ENCODE data around the gene SMG5.

Gene SMG5

DNA sequence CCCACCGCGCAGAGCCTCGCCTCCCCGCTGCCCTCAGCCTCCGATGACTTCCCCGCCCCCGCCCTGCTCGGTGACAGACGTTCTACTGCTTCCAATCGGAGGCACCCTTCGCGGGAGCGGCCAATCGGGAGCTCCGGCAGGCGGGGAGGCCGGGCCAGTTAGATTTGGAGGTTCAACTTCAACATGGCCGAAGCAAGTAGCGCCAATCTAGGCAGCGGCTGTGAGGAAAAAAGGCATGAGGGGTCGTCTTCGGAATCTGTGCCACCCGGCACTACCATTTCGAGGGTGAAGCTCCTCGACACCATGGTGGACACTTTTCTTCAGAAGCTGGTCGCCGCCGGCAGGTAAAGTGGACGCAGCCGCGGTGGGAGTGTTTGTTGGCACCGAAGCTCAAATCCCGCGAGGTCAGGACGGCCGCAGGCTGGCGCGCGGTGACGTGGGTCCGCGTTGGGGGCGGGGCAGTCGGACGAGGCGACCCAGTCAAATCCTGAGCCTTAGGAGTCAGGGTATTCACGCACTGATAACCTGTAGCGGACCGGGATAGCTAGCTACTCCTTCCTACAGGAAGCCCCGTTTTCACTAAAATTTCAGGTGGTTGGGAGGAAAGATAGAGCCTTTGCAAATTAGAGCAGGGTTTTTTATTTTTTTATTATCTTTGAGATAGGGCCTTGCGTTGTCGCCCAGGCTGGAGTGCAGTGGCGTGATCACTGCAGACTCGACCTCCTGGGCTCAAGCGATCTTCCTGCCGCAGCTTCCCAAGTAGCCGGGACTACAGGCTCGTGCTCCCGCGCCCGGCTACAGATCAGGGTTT lies 69.6 kb downstream of the SMG5 start, which contains the start of gene PMF1:
Gene PMF1 (plus strand): TSS at position 175 of the 811 bp plus-strand sequence. CDS start 9 bp downstream, at position 184.
- DNase-seq (ENCODE audit: low spot score): peak; percentile 96
- Histone ChIP-seq H3K36me3 (replicated peaks in 1 of 2; ENCODE audit: control insufficient read depth in 2 of 2, insufficient read depth in 2 of 2, low read length in 2 of 2) (peaks cover 6 to 61% of the 10 kb centered on the region in 2 donors), H3K79me1 (ENCODE audit: low read depth, low read length) (no peaks in the 10 kb centered on the region), H2AK5ac (ENCODE audit: low read depth, low read length) (no peak within 1 kb of the TSS), H2AFZ (ENCODE audit: low read length) (peak within 1 kb of the TSS; percentile 95), H2BK12ac (ENCODE audit: low read length) (no peak within 1 kb of the TSS), H3K23ac (ENCODE audit: low read depth, low read length, poor library complexity) (peak within 1 kb of the TSS; percentile 87), H3K18ac (ENCODE audit: low read length) (peak within 1 kb of the TSS; percentile 99), H2BK5ac (ENCODE audit: low read length) (peak within 1 kb of the TSS; percentile 93), H3K4me2 (ENCODE audit: insufficient read depth, low read length, poor library complexity, severe bottlenecking) (peak within 1 kb of the TSS; percentile 71), H3K4me3 (ENCODE audit: low read length in 2 of 2) (peak within 1 kb of the TSS; percentile 88 to 95), H4K8ac (ENCODE audit: low read depth, low read length) (peak within 1 kb of the TSS; percentile 99), H3K4ac (ENCODE audit: low read length) (peak within 1 kb of the TSS; percentile 45), H3K27ac (replicated peaks; ENCODE audit: low read length) (peak within 1 kb of the TSS; percentile 96), H4K91ac (ENCODE audit: low read depth, low read length, poor library complexity) (peak within 1 kb of the TSS; percentile 62), H3K27me3 (ENCODE audit: control insufficient read depth in 3 of 3, insufficient read depth in 3 of 3, low read depth in 1 of 3, low read length in 3 of 3) (no peaks in the 10 kb centered on the region), H2BK120ac (ENCODE audit: low read depth, low read length) (no peak within 1 kb of the TSS), H3K14ac (ENCODE audit: low read length) (peak within 1 kb of the TSS; percentile 97), H3K4me1 (ENCODE audit: control insufficient read depth in 2 of 2, insufficient read depth in 1 of 2, low read depth in 1 of 2, low read length in 2 of 2) (no peaks in the 10 kb centered on the region), H3K9me3 (replicated peaks in 1 of 2; ENCODE audit: control insufficient read depth in 2 of 2, insufficient read depth in 1 of 2, low read depth in 1 of 2, low read length in 2 of 2) (no peaks in the 10 kb centered on the region), H2BK15ac (ENCODE audit: low read length) (peak within 1 kb of the TSS; percentile 68), H3K9ac (ENCODE audit: low read depth, low read length, poor library complexity) (peak within 1 kb of the TSS; percentile 89)
- WGBS, 2 donors (ENCODE audit: extremely low coverage in 2 of 2, insufficient read length in 2 of 2, insufficient replicate concordance in 1 of 2): no CpG with 5 or more reads among the region's 61 CpGs

DNA sequence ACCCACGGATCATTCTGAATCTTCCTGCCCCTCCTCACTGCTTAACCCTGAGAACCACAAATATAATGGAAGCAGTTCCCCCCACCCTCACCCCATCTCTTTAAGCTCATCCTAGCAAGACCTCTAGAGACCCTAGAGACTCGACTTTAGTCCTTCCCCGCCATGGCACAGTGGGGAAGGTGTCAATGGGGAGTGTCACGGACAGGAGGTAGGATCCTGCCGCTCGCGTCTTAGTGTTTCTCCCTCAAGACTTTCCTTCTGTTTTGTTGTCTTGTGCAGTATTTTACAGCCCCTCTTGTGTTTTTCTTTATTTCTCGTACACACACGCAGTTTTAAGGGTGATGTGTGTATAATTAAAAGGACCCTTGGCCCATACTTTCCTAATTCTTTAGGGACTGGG lies 70.5 kb downstream of the SMG5 start:
- no peak overlapping the region for H3K27ac ChIP-seq (replicated peaks; ENCODE audit: low read length)
- no peak overlapping the region for H3K23ac ChIP-seq (ENCODE audit: low read depth, low read length, poor library complexity)
- H3K36me3 ChIP-seq (replicated peaks in 1 of 2; ENCODE audit: control insufficient read depth in 2 of 2, insufficient read depth in 2 of 2, low read length in 2 of 2): peaks cover 7 to 60% of the 10 kb centered on the region in 2 donors
- H3K9me3 ChIP-seq (replicated peaks in 1 of 2; ENCODE audit: control insufficient read depth in 2 of 2, insufficient read depth in 1 of 2, low read depth in 1 of 2, low read length in 2 of 2): no peaks in the 10 kb centered on the region
- H2BK5ac ChIP-seq (ENCODE audit: low read length): no peak overlapping the region
- H2BK12ac ChIP-seq (ENCODE audit: low read length): no peak overlapping the region
- no peaks in the 10 kb centered on the region for H3K27me3 ChIP-seq (ENCODE audit: control insufficient read depth in 3 of 3, insufficient read depth in 3 of 3, low read depth in 1 of 3, low read length in 3 of 3)
- H2BK120ac ChIP-seq (ENCODE audit: low read depth, low read length): no peak overlapping the region
- H4K91ac ChIP-seq (ENCODE audit: low read depth, low read length, poor library complexity): no peak overlapping the region
- peak overlapping the region in 1 of 2 donors; percentile 88 for H3K4me3 ChIP-seq (ENCODE audit: low read length in 2 of 2)
- no peak overlapping the region for H3K18ac ChIP-seq (ENCODE audit: low read length)
- H2BK15ac ChIP-seq (ENCODE audit: low read length): no peak overlapping the region
- H4K8ac ChIP-seq (ENCODE audit: low read depth, low read length): no peak overlapping the region
- no peak for DNase-seq (ENCODE audit: low spot score)
- H3K9ac ChIP-seq (ENCODE audit: low read depth, low read length, poor library complexity): no peak overlapping the region
- no CpG with 5 or more reads among the region's 9 CpGs for WGBS, 2 donors (ENCODE audit: extremely low coverage in 2 of 2, insufficient read length in 2 of 2, insufficient replicate concordance in 1 of 2)
- H3K4ac ChIP-seq (ENCODE audit: low read length): no peak overlapping the region
- no peak overlapping the region for H3K14ac ChIP-seq (ENCODE audit: low read length)
- H2AFZ ChIP-seq (ENCODE audit: low read length): peak overlapping the region; percentile 95
- H3K4me2 ChIP-seq (ENCODE audit: insufficient read depth, low read length, poor library complexity, severe bottlenecking): peak overlapping the region; percentile 61
- no peaks in the 10 kb centered on the region for H3K79me1 ChIP-seq (ENCODE audit: low read depth, low read length)
- no peaks in the 10 kb centered on the region for H3K4me1 ChIP-seq (ENCODE audit: control insufficient read depth in 2 of 2, insufficient read depth in 1 of 2, low read depth in 1 of 2, low read length in 2 of 2)
- no peak overlapping the region for H2AK5ac ChIP-seq (ENCODE audit: low read depth, low read length)

DNA sequence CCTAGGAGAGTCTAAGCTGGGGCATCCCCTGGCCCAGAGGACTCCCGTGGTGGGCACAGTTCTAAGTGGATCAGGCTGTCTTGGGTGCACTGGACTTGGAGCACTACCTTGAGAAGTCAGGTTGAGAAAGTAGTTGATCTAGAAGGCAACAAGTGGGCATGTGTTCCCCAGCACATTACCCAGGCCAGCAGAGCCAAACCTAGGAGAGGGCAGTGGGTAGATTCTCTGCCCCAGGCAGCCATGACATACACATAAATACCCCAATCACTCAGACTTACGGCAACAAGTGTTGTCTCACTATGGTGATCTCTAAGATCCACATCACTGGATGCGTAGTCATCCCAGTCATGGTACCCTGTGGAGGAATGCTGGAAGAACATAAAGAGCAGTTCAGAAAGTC lies 71.4 kb downstream of the SMG5 start:
- Histone ChIP-seq H3K4ac (ENCODE audit: low read length) (no peak overlapping the region), H3K4me2 (ENCODE audit: insufficient read depth, low read length, poor library complexity, severe bottlenecking) (no peak overlapping the region), H2BK120ac (ENCODE audit: low read depth, low read length) (no peak overlapping the region), H3K27ac (replicated peaks; ENCODE audit: low read length) (no peak overlapping the region), H3K14ac (ENCODE audit: low read length) (no peak overlapping the region), H3K4me1 (ENCODE audit: control insufficient read depth in 2 of 2, insufficient read depth in 1 of 2, low read depth in 1 of 2, low read length in 2 of 2) (no peaks in the 10 kb centered on the region), H3K79me1 (ENCODE audit: low read depth, low read length) (no peaks in the 10 kb centered on the region), H2AK5ac (ENCODE audit: low read depth, low read length) (no peak overlapping the region), H3K23ac (ENCODE audit: low read depth, low read length, poor library complexity) (no peak overlapping the region), H4K91ac (ENCODE audit: low read depth, low read length, poor library complexity) (no peak overlapping the region), H2BK12ac (ENCODE audit: low read length) (no peak overlapping the region), H4K8ac (ENCODE audit: low read depth, low read length) (no peak overlapping the region), H3K9me3 (replicated peaks in 1 of 2; ENCODE audit: control insufficient read depth in 2 of 2, insufficient read depth in 1 of 2, low read depth in 1 of 2, low read length in 2 of 2) (no peaks in the 10 kb centered on the region), H3K18ac (ENCODE audit: low read length) (no peak overlapping the region), H2BK5ac (ENCODE audit: low read length) (no peak overlapping the region), H3K27me3 (ENCODE audit: control insufficient read depth in 3 of 3, insufficient read depth in 3 of 3, low read depth in 1 of 3, low read length in 3 of 3) (no peaks in the 10 kb centered on the region), H3K36me3 (replicated peaks in 1 of 2; ENCODE audit: control insufficient read depth in 2 of 2, insufficient read depth in 2 of 2, low read length in 2 of 2) (peaks cover 7 to 66% of the 10 kb centered on the region in 2 donors), H3K4me3 (ENCODE audit: low read length in 2 of 2) (no peak overlapping the region), H3K9ac (ENCODE audit: low read depth, low read length, poor library complexity) (no peak overlapping the region), H2BK15ac (ENCODE audit: low read length) (no peak overlapping the region), H2AFZ (ENCODE audit: low read length) (no peak overlapping the region)
- WGBS, 2 donors (ENCODE audit: extremely low coverage in 2 of 2, insufficient read length in 2 of 2, insufficient replicate concordance in 1 of 2): no CpG with 5 or more reads among the region's 3 CpGs
- DNase-seq (ENCODE audit: low spot score): no peak

DNA sequence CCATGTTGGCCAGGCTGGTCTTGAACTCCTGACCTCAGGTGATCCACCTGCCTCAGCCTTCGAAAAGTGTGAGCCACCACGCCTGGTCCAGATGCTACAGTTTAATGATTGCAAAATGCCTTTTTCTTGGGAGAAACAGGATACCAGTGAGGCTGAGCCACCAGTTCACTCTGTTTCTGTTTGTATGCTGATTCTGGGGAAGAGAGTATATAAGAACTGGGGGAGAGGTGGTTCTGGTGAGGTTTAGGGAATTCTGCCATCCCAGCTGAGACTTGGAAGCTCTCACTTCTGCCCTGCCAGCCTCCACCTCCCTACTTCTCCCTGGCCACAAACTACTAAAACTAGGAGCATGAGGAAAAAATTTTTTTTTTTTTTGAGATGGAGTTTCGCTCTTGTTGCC lies 77.9 kb downstream of the SMG5 start:
- no CpG with 5 or more reads among the region's 3 CpGs for WGBS, 2 donors (ENCODE audit: extremely low coverage in 2 of 2, insufficient read length in 2 of 2, insufficient replicate concordance in 1 of 2)
- Histone ChIP-seq H2AFZ (ENCODE audit: low read length) (no peak overlapping the region), H2BK15ac (ENCODE audit: low read length) (no peak overlapping the region), H3K4me2 (ENCODE audit: insufficient read depth, low read length, poor library complexity, severe bottlenecking) (no peak overlapping the region), H4K91ac (ENCODE audit: low read depth, low read length, poor library complexity) (no peak overlapping the region), H3K36me3 (replicated peaks in 1 of 2; ENCODE audit: control insufficient read depth in 2 of 2, insufficient read depth in 2 of 2, low read length in 2 of 2) (peaks cover 9 to 54% of the 10 kb centered on the region in 2 donors), H3K9ac (ENCODE audit: low read depth, low read length, poor library complexity) (no peak overlapping the region), H3K79me1 (ENCODE audit: low read depth, low read length) (no peaks in the 10 kb centered on the region), H4K8ac (ENCODE audit: low read depth, low read length) (no peak overlapping the region), H2AK5ac (ENCODE audit: low read depth, low read length) (no peak overlapping the region), H3K4me3 (ENCODE audit: low read length in 2 of 2) (no peak overlapping the region), H3K4ac (ENCODE audit: low read length) (no peak overlapping the region), H3K4me1 (ENCODE audit: control insufficient read depth in 2 of 2, insufficient read depth in 1 of 2, low read depth in 1 of 2, low read length in 2 of 2) (no peaks in the 10 kb centered on the region), H3K23ac (ENCODE audit: low read depth, low read length, poor library complexity) (no peak overlapping the region), H3K27ac (replicated peaks; ENCODE audit: low read length) (no peak overlapping the region), H3K14ac (ENCODE audit: low read length) (no peak overlapping the region), H2BK5ac (ENCODE audit: low read length) (no peak overlapping the region), H2BK12ac (ENCODE audit: low read length) (no peak overlapping the region), H3K9me3 (replicated peaks in 1 of 2; ENCODE audit: control insufficient read depth in 2 of 2, insufficient read depth in 1 of 2, low read depth in 1 of 2, low read length in 2 of 2) (peaks cover 0 to 2% of the 10 kb centered on the region in 2 donors), H3K27me3 (ENCODE audit: control insufficient read depth in 3 of 3, insufficient read depth in 3 of 3, low read depth in 1 of 3, low read length in 3 of 3) (no peaks in the 10 kb centered on the region), H2BK120ac (ENCODE audit: low read depth, low read length) (no peak overlapping the region), H3K18ac (ENCODE audit: low read length) (no peak overlapping the region)
- no peak for DNase-seq (ENCODE audit: low spot score)

All from neuronal stem cell (in vitro differentiated cells).